ENCODE data around the gene CPT2.

The CPT2 gene

DNA sequence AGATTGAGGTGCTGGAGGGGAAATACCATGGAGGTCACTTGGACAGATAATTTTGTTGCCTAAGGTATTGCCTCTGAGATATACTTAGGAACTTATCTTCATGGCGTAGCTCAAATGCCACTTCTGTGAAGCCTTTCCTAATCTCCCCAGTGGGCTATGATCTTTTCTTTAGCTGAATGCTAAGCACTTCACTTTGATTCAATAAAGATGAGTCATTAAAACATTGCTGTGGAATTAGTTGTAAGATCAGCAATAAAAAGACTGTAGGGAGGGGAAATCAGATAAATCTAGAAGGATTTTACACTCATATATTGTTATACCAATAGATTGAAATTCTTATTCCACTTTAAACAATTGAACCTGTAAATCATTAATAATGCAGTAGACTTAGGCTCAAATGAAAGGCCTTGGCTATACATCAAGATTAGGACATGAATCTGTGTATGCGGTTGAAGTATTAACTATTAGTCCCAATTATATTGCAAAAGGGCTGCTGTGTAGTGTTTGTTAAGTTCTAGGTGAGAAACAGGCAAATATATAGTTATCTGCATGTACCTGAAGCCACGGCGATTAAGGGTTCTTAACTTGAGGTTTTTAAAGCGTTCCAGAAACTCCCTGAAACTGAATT is 60.9 kb downstream of the CPT2 start:
- no peak for DNase-seq (ENCODE audit: low spot score)
- TF ChIP-seq, protein P1, sequence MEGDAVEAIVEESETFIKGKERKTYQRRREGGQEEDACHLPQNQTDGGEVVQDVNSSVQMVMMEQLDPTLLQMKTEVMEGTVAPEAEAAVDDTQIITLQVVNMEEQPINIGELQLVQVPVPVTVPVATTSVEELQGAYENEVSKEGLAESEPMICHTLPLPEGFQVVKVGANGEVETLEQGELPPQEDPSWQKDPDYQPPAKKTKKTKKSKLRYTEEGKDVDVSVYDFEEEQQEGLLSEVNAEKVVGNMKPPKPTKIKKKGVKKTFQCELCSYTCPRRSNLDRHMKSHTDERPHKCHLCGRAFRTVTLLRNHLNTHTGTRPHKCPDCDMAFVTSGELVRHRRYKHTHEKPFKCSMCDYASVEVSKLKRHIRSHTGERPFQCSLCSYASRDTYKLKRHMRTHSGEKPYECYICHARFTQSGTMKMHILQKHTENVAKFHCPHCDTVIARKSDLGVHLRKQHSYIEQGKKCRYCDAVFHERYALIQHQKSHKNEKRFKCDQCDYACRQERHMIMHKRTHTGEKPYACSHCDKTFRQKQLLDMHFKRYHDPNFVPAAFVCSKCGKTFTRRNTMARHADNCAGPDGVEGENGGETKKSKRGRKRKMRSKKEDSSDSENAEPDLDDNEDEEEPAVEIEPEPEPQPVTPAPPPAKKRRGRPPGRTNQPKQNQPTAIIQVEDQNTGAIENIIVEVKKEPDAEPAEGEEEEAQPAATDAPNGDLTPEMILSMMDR (IDR thresholded peaks at IDR 0.05; ENCODE audit: extremely low read depth, missing control alignments), result no peak

- TF ChIP-seq, protein P1 (IDR thresholded peaks at IDR 0.05; ENCODE audit: extremely low read depth, missing control alignments), result no peak
- DNase-seq (ENCODE audit: low spot score), result no peak
These were observed 61.6 kb downstream of the CPT2 start for GRCh38 chr1:53258216-53258615.

- TF ChIP-seq, protein P1 (IDR thresholded peaks at IDR 0.05; ENCODE audit: extremely low read depth, missing control alignments), result no peak
- DNase-seq (ENCODE audit: low spot score), result no peak
These were observed 63.3 kb downstream of the CPT2 start for GRCh38 chr1:53259932-53260331.

DNA sequence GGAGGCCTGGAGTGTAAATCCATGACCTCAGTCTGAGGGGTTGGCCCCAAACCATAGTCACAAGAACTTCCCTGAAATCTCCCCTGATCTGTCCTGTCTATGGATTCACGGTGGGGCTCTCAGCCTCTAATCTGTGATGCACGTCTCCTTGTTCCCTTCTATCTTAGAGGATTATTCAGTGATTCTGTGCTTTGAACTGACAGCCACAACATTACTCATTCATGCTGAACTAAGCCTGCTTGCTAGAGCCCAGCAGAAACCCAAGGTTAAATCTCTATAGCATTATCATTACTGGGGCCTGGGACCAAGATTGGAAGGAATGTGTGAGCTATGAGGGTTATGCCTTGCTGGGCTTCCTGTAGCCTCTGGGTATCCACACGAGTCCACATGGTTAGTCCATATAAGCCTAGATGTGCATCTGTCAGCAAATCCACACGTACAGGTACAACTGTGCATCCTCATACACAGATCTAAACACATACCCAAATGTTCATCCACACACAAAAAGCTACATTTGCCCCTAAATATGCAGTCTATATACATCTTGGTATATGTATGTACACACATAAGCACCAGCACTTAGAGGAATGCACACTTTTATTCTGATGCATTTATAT is 64.1 kb downstream of the CPT2 start:
- no peak for DNase-seq (ENCODE audit: low spot score)
- TF ChIP-seq, protein P1 (IDR thresholded peaks at IDR 0.05; ENCODE audit: extremely low read depth, missing control alignments), result no peak

- TF ChIP-seq, protein P1 (IDR thresholded peaks at IDR 0.05; ENCODE audit: extremely low read depth, missing control alignments), result no peak
- no peak for DNase-seq (ENCODE audit: low spot score)
These were observed 65.4 kb downstream of the CPT2 start for GRCh38 chr1:53262000-53262399.

Data from GM20000 (cell line).